ENCODE data around the gene HSPB9. TPM values are rescaled to one million over a fixed set of nuclear protein-coding genes. Genes with fewer than 3 reads are reported as not detected.

Gene HSPB9
- total RNA-seq, 1 experiment from 2014 or later, result not detected

- H3K4me2 ChIP-seq (ENCODE audit: low read length), result no peak overlapping the region
- no peaks in the 10 kb centered on the region for H3K27me3 ChIP-seq (ENCODE audit: insufficient read depth, low read length)
- no peaks in the 10 kb centered on the region for H3K9me2 ChIP-seq (ENCODE audit: insufficient read depth)
- peaks cover 7 to 24% of the 10 kb centered on the region in 2 experiments; a peak in 3 of 4 replicates for H3K4me1 ChIP-seq (ENCODE audit: control insufficient read depth in 1 of 2, insufficient read depth in 2 of 2, low read length in 2 of 2)
- no peaks in the 10 kb centered on the region for H3K36me3 ChIP-seq (ENCODE audit: control insufficient read depth in 1 of 2, insufficient read depth in 2 of 2, low read length in 2 of 2)
- ATAC-seq (no peak), DNase-seq (ENCODE audit: low read depth, low spot score) (no peak)
- POLR2A ChIA-PET, result no interaction called here
- CTCF ChIA-PET, result no interaction called here
- RAD21 ChIA-PET (ENCODE audit: low non-redundant PET in 1 of 2, low total read pairs in 2 of 2, uncharacterized antibody in 2 of 2, unreplicated experiment in 2 of 2), result no interaction called here
- no TSS peak for BruUV-seq (replicated peaks)
- H3K9ac ChIP-seq (ENCODE audit: low read length), result no peak overlapping the region
- no peaks in the 10 kb centered on the region for H3K79me2 ChIP-seq (ENCODE audit: insufficient read depth, low read length)
- H2AFZ ChIP-seq (ENCODE audit: low read depth, low read length, poor library complexity, severe bottlenecking), result no peak overlapping the region
- H3K4me3 ChIP-seq (replicated peaks in 1 of 2; ENCODE audit: low read depth in 1 of 2, low read length in 2 of 2), result no peak overlapping the region
- no peak overlapping the region for H3K27ac ChIP-seq (ENCODE audit: low read depth, low read length)
- TF ChIP-seq RAD21 (IDR thresholded peaks at IDR 0.05; ENCODE audit: low read depth), result no peak
- no peak for TF ChIP-seq TCF7L2 (IDR thresholded peaks at IDR 0.05; ENCODE audit: borderline replicate concordance, extremely low read depth, insufficient read depth, insufficient read length)
- TF ChIP-seq CBX3 (IDR thresholded peaks at IDR 0.05; ENCODE audit: low read depth), result no peak
- no peak for TF ChIP-seq POLR2AphosphoS5 (IDR thresholded peaks at IDR 0.05; ENCODE audit: low read depth, low read length)
- no peak for TF ChIP-seq YY1 (IDR thresholded peaks at IDR 0.05; ENCODE audit: extremely low read depth, insufficient replicate concordance, low read depth, low read length)
- no peak for TF ChIP-seq SRF (IDR thresholded peaks at IDR 0.05; ENCODE audit: low read depth)
- TF ChIP-seq FOSL1 (IDR thresholded peaks at IDR 0.05; ENCODE audit: low read depth), result no peak
- no peak for TF ChIP-seq ELF1 (IDR thresholded peaks at IDR 0.05; ENCODE audit: borderline replicate concordance, low read depth)
- TF ChIP-seq ZBTB33 (IDR thresholded peaks at IDR 0.05; ENCODE audit: extremely low read depth, insufficient replicate concordance, low read length), result no peak
- no peak for TF ChIP-seq SP1 (IDR thresholded peaks at IDR 0.05; ENCODE audit: low read depth)
- TF ChIP-seq JUND (IDR thresholded peaks at IDR 0.05), result no peak
- TF ChIP-seq EZH2 (IDR thresholded peaks at IDR 0.05), result no peak
- TF ChIP-seq ZNF274 (IDR thresholded peaks at IDR 0.05; ENCODE audit: low read depth, low read length), result no peak
- TF ChIP-seq CEBPB (IDR thresholded peaks at IDR 0.05; ENCODE audit: low read depth), result no peak
- TF ChIP-seq POLR2A (IDR thresholded peaks at IDR 0.05; ENCODE audit: borderline replicate concordance, extremely low read depth, insufficient read depth, insufficient read length), result no peak
- no peak for TF ChIP-seq MAX (IDR thresholded peaks at IDR 0.05)
- no peaks in the 10 kb centered on the region for H4K20me1 ChIP-seq (ENCODE audit: insufficient read depth)
- intact Hi-C loops (cut with micrococcal nuclease), result no loop called here
- no peaks in the 10 kb centered on the region for H3K9me3 ChIP-seq (ENCODE audit: control insufficient read depth in 1 of 2, insufficient read depth in 1 of 2, low read depth in 1 of 2, low read length in 2 of 2)
These were observed 16.6 kb upstream of the HSPB9 start for GRCh38 chr17:42106009-42106408.
